ENCODE results near the gene CRISP1.
"Not testable (repeated sequence)": the region's sequence is repeated elsewhere in the genome, so short reads cannot be mapped to it uniquely, and the experiment has no call there.

The CRISP1 gene

DNA sequence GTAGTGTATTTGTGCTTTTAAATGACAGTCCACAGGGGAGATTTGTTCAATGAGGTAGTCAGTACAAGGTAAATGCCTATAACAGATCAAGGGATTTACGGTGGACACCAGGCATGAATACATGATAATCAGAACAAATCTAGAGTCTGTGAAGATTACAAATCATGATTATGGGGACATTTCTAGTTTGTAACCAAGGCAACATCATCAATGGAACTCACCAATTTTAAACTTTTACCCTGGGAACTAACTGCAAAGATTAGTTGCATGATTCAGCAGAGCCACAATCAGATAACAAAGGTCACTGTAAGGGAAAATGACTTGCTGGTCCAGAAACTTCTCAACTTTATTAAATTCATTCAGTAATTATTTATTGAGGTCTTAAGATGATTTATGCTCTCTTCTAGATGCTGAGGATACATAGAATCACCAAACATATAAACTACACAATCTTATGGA, at the start of gene CRISP1:
Gene CRISP1, minus strand, starts transcription at position 51 of the 459 bp plus-strand sequence. CDS start 9,135 bp downstream, outside the sequence.
- no peak for DNase-seq (ENCODE audit: low read depth in 2 of 3, low spot score in 2 of 3)

- no peak for DNase-seq (ENCODE audit: low read depth in 2 of 3, low spot score in 2 of 3)
These were observed 48.7 kb upstream of the CRISP1 start for GRCh38 chr6:49915035-49915434.

DNA sequence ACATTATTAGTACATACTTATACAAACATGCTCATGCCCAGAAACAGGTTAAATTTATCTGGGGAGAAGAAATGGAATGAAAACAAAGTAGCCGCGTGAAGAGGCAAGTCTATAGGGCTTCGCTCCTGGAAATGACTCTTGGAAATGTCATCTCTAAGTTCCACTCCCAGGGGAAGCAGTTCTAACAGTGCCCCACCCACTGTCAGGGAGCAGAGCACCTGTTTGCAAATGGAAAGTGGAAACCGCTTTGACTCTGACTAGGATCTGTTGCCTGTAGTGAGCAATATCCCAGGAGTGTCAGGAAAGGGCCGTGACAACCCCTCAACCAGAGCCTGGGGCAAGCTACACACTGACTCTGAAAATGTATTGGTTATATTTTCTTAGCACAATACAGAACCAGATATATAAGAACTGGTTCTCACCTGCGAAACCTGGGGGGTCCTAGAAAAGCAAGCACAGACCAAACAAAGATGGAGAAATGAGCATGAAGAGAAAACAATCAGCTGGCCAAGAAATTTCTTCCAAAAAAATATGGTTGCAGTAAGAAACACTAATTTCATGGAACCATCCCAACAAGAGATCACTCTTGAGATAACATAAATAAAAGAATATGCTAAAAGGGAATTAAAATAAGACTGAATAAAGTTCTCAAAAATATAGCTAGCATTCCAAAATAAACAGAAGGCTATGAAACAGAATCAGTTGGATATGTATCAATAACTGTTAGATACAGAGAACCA, 47.5 kb upstream of the CRISP1 start:
- DNase-seq (ENCODE audit: low read depth in 2 of 3, low spot score in 2 of 3), result no peak

GRCh38 chr6:49912196-49912595, 45.9 kb upstream of the CRISP1 start:
- DNase-seq (ENCODE audit: low read depth in 2 of 3, low spot score in 2 of 3), result no peak

DNA sequence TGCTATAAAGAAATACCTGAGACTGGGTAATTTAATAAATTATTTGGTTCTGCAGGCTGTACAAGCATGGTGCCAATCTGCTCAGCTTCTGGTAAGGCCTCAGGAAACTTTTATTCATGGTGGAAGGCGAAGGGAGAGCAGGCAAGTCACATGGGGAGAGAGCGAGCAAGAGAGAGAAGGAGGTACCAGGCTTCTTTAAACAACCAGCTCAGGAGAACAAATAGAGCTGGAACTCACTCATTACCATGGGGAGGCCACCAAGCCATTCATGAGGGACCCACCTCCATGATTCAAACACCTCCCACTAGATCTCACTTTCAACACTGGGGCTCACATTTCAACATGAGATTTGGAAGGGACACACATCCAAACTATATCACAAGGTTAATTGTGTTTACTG, 44.9 kb upstream of the CRISP1 start:
- no peak for DNase-seq (ENCODE audit: low read depth in 2 of 3, low spot score in 2 of 3)

GRCh38 chr6:49909563-49909962, 43.2 kb upstream of the CRISP1 start:
- no peak for DNase-seq (ENCODE audit: low read depth in 2 of 3, low spot score in 2 of 3)

GRCh38 chr6:49906526-49906925, 40.2 kb upstream of the CRISP1 start:
- no peak for DNase-seq (ENCODE audit: low read depth in 2 of 3, low spot score in 2 of 3)

GRCh38 chr6:49905296-49905695, 39.0 kb upstream of the CRISP1 start:
- DNase-seq (ENCODE audit: low read depth in 2 of 3, low spot score in 2 of 3), result no peak

DNA sequence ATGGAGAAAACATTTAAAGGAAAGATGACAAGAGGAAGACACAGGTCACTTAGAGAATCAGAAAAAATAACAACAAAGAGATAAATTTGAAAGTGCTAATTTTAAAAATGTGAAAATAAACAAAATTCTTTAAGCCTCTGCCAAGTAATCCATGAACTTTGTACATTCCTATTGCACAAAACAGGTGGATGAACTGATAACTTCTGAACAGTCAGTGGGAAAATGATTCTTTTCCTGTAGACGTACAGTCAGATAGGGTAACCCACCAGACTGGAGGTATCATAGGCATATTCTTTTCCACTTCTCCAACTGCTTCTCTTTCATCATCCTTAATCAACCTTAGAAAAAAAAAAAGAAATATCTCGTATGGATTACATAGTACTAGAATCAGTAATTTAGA, 36.5 kb upstream of the CRISP1 start:
- no peak for DNase-seq (ENCODE audit: low read depth in 2 of 3, low spot score in 2 of 3)

DNA sequence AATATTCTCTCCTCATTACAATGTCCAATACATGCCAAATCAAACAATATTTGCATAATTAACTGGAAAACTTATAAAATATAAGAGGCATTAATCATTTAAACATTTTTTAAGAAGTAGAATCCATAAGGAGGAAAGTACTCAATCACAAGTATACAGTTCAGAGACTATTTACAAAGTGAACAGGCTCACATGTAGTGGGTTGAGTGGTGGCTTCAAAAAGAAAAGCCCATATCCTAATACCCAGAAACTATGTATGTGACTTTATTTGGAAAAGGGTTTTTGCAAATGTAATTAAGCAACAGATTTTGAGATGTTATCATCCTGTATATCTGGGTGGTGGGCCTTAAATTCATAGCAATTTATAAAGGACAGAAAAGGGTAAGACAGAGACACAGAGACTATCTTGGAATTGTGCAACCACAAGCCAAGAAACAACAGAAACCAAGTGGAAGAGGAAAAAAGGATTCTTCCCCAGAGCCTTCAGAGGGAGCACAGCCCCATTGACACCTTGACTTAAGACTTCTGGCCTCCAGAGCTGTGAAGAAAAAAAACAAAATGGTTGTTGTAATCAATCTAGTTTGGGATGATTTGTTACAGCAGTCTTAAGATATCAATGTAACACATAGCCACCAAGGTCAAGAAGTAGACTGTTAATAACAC, 32.7 kb upstream of the CRISP1 start:
- no peak for DNase-seq (ENCODE audit: low read depth in 2 of 3, low spot score in 2 of 3)

- DNase-seq (ENCODE audit: low read depth in 2 of 3, low spot score in 2 of 3), result not testable (repeated sequence)
These were observed 29.2 kb upstream of the CRISP1 start for GRCh38 chr6:49895553-49895952.

DNA sequence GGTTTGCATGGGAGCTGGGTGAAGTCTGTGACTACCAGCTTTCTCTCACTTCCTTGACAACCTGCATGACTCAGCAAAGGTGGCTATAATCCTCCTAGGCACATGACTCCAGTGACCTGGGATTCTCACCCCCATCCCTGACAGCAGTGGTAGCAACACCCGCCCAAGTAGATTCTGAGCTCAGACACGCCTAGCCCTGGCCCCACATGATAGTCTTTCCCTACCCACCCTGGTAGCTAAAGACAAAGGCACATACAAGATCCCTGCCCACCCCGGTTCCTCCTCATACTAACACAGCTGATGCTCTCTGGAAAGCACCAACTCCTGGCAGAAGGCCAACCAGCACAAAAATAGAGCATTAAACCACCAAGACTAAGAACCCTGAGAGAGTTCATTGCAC, 25.9 kb upstream of the CRISP1 start:
- no peak for DNase-seq (ENCODE audit: low read depth in 2 of 3, low spot score in 2 of 3)

- no peak for DNase-seq (ENCODE audit: low read depth in 2 of 3, low spot score in 2 of 3)
These were observed 24.7 kb upstream of the CRISP1 start for GRCh38 chr6:49890988-49891387.

- DNase-seq (ENCODE audit: low read depth in 2 of 3, low spot score in 2 of 3), result no peak
These were observed 22.6 kb upstream of the CRISP1 start for GRCh38 chr6:49888742-49889431.

DNA sequence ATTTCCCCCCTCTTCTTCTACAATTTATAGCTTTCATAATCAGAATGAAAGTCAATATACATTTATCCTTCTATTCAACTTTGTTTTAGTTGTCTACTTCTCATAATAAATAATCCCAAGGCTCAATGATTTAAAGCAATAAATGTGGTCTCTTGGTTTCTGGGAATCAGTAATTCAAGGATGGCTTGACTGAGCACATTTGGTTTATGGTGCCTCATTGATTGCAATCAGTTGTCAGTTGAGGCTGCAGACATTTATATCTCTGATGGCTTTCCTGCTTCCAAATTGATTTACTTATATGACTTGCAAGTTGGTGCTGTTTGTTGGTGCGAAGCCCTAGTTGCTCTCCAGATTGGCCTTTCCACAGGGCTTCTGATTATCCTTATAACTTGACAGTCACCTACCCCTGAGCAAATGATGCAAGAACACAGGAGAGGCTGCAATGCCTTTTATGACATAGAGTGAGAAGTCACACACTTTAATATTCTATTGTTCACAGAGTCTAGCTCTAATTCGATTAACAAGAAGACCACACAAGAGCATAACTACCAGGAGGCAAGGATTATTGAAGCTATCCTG, 2.7 kb upstream of the CRISP1 start:
- no peak for DNase-seq (ENCODE audit: low read depth in 2 of 3, low spot score in 2 of 3)

GRCh38 chr6:49856282-49856681, 10.1 kb downstream of the CRISP1 start:
- DNase-seq (ENCODE audit: low read depth in 2 of 3, low spot score in 2 of 3), result no peak

GRCh38 chr6:49855221-49855620, 11.1 kb downstream of the CRISP1 start:
- no peak for DNase-seq (ENCODE audit: low read depth in 2 of 3, low spot score in 2 of 3)

- DNase-seq (ENCODE audit: low read depth in 2 of 3, low spot score in 2 of 3), result no peak
These were observed 13.4 kb downstream of the CRISP1 start for GRCh38 chr6:49852975-49853374.

- DNase-seq (ENCODE audit: low read depth in 2 of 3, low spot score in 2 of 3), result no peak
These were observed 17.0 kb downstream of the CRISP1 start for GRCh38 chr6:49849213-49849907.

DNA sequence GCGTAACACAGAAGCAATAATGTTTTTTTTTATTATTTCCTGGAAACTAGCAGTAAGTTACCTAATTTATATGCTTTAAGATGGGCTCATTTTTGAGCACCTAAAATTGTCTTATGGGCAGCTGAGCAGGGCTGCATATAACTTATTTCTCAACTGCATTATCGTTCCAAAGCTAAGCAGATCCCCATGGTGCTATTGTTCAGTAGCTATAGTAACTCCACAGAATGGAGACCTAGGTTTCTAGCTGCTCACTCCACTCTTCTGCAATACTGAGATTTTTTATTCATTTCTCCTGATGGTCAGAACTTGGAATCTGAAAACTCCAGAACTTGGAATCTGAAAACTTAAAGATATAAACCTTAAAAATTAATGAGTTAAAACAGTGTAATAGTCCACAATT, 18.7 kb downstream of the CRISP1 start:
- no peak for DNase-seq (ENCODE audit: low read depth in 2 of 3, low spot score in 2 of 3)

GRCh38 chr6:49847014-49847413, 19.3 kb downstream of the CRISP1 start:
- no peak for DNase-seq (ENCODE audit: low read depth in 2 of 3, low spot score in 2 of 3)
